Large intestine (tissue), 3 donors: Measurements from ENCODE around the gene PGM5. TPM values are rescaled to one million over a fixed set of nuclear protein-coding genes. Genes with fewer than 3 reads are reported as not detected.
"Not testable (repeated sequence)": the region's sequence is repeated elsewhere in the genome, so short reads cannot be mapped to it uniquely, and the experiment has no call there.

Experiments used
- DNase-seq, 2 donors: peaks; one replicate each; pipeline versions ENCODE4 v3.0.0 to v3.0.0-alpha.2; 2013
- H3K27ac ChIP-seq: one replicate; pipeline ENCODE4 v1.5.1; 2013; ENCODE audit warnings: low read length
- H3K27me3 ChIP-seq: 2 replicates; pipeline ENCODE4 v1.6.1; 2013; ENCODE audit warnings: low read length; ENCODE audit not compliant: control insufficient read depth, insufficient read depth
- H3K36me3 ChIP-seq: 2 replicates; pipeline ENCODE4 v1.6.1; 2013; ENCODE audit warnings: low read length; ENCODE audit not compliant: control insufficient read depth, insufficient read depth
- H3K4me1 ChIP-seq: one replicate; pipeline ENCODE4 v1.6.1; 2013; ENCODE audit warnings: low read length; ENCODE audit not compliant: control insufficient read depth, insufficient read depth
- H3K4me3 ChIP-seq: one replicate; pipeline ENCODE4 v1.5.1; 2013; ENCODE audit warnings: low read length
- H3K9me3 ChIP-seq: one replicate; pipeline ENCODE4 v1.6.1; 2013; ENCODE audit warnings: mild to moderate bottlenecking, low read depth, low read length, moderate library complexity; ENCODE audit not compliant: control insufficient read depth
- WGBS: methylation state at CpG from one replicate; pipeline ENCODE4 v1.1.5; 2013; ENCODE audit warnings: low lambda C conversion rate; ENCODE audit not compliant: insufficient coverage; 5-methylcytosine and 5-hydroxymethylcytosine counted together
- polyA plus RNA-seq: library from polyadenylated mRNA; unstranded; fragments of 120-200 nt; gene quantifications from one replicate; pipeline ENCODE4 v1.2.1, GENCODE V29; 2013

PGM5 gene
- polyA plus RNA-seq, 1 donor = 26.4 TPM

DNA sequence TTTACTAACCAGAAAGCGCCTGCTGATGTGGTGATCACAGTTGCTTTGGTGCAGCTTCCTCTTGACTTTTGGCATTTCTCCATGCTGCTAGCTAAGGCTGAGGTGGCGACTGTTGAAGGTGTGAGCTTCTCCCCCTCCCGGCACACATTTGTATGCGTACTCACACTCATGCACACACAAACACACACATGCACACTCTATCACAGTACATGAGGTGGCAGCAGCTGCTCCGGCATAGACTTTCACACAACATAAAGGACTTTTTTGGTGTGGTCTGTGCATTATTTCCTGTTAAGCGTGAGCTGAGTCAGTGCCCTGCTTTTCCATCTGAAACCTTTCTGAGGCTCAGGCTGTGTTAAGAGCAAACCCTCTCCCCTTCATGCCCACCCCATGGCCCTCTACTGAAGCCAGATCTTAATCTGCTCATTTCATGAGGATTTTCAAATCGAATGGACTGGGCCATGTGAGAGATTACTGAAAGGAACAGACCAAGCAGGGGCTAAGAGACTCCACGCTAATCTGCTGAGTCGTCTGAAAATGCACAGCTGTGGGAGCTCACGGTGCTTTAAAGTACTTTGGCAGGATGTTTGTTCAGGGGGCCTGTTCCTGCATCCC is 10.6 kb downstream of the PGM5 start:
- no CpG with 5 or more reads among the region's 10 CpGs for WGBS
- not testable (repeated sequence) for H3K9me3 ChIP-seq, H3K27ac ChIP-seq, H3K4me1 ChIP-seq, H3K4me3 ChIP-seq, H3K36me3 ChIP-seq, H3K27me3 ChIP-seq
- DNase-seq = peak in 1 of 2 donors; percentile 6

DNA sequence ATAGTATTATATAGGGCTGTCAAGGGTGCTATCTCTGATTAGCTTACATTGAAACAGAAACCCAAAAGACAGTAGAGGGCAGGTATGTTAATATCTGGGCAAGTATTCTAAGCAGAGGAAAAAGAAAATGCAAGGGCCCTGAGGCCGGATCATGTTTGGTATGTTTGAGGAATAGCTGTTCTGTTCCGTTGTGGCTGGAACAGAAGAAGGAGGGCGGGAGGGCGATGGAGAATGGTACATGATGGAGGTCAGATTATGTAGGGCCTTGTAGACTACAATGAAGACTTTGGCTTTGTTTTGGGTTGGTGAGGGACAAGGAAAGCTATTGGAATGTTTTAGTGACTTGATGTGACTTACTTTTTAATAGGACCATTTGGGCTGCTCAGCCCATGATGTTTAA is 19.4 kb downstream of the PGM5 start:
- H3K9me3 ChIP-seq, H3K4me3 ChIP-seq, DNase-seq, H3K27me3 ChIP-seq, H3K27ac ChIP-seq, H3K36me3 ChIP-seq, H3K4me1 ChIP-seq: not testable (repeated sequence)
- WGBS = 100% methylated on average over 4 of the region's 4 CpGs

DNA sequence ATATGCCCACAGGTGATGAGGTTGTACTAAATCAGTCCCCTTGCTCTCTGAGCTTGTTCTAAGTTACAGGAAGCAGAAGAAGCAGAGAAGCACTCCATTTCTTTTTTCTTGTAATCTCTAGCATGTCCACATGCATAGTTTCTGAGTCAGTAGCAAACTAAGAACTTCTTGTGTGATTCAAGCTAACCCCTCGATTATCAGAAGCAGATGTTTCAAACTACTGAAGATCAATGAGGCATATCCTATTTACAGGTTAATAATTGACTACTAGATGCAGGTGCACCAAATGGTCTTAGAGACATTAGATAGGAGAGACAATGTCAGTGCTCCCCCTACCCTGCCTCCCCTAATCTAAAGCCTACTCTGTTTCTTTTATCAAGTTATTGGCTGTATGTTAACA is 21.3 kb downstream of the PGM5 start:
- H3K9me3 ChIP-seq, H3K36me3 ChIP-seq, H3K27me3 ChIP-seq, DNase-seq, H3K4me1 ChIP-seq, H3K27ac ChIP-seq, H3K4me3 ChIP-seq: not testable (repeated sequence)
- no CpG with 5 or more reads among the region's 1 CpG for WGBS

DNA sequence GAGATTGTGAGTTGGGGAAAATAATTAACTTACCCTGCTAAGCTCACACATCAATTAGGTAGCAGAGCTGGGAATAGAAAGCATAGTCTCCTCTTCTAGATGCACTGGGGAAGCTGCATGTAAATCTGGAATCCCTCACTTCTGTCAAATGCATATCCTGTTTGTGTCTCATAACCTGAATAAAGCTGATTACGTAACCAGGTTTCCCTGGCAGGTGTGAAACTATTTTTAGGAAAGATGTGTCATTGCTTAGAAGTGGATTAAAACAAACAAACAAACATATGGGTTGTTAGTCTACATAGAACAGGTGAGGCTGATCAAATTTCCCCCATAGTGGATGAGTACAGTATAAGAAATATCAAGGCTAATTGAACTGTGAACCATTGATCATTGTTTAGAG is 27.5 kb downstream of the PGM5 start:
- WGBS = no CpG with 5 or more reads among the region's 1 CpG
- not testable (repeated sequence) for H3K27ac ChIP-seq, DNase-seq, H3K36me3 ChIP-seq, H3K4me1 ChIP-seq, H3K27me3 ChIP-seq, H3K4me3 ChIP-seq, H3K9me3 ChIP-seq

DNA sequence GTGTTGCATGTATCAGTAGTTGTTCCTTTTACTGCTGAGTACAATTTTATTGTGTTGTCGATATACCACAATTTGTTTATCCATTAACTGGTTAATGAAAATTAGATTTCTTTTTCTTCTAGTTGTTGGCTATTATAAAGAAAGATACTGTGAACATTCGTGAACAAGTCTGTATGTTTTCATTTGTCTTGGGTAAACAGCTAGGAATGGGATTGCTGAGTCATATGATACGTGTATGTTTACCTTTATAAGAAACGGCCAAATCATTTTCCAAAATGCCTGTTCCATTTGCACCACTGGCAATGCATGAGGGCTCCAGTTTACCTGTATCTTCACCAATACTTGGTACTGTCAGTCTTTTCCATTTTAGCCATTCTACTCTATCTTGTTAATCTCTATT is 33.1 kb downstream of the PGM5 start:
- not testable (repeated sequence) for H3K4me3 ChIP-seq, H3K27ac ChIP-seq, H3K36me3 ChIP-seq, H3K4me1 ChIP-seq, H3K27me3 ChIP-seq, H3K9me3 ChIP-seq, DNase-seq
- WGBS = 100% methylated on average over 1 of the region's 4 CpGs

DNA sequence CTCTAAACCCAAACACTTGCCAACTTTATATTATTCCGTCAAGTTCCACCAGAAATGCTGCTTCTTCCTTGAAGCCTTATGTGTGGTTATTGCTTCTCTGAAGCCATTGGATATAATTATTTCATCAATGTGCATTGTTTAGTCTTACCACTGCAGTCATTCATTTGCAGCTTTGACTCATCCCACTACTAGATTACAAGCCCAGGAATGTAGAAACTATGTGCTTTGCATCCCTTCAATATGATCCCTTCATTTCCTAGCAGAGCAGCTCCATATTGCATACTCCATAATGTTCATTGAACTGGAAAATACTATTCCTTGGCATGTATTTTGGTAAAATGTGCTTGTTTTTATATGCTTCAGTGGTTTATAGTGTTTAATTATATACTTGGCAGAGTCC is 34.3 kb downstream of the PGM5 start:
- H3K36me3 ChIP-seq, H3K9me3 ChIP-seq, DNase-seq, H3K4me3 ChIP-seq, H3K27ac ChIP-seq, H3K27me3 ChIP-seq, H3K4me1 ChIP-seq: not testable (repeated sequence)
- no CpG with 5 or more reads among the region's 1 CpG for WGBS

DNA sequence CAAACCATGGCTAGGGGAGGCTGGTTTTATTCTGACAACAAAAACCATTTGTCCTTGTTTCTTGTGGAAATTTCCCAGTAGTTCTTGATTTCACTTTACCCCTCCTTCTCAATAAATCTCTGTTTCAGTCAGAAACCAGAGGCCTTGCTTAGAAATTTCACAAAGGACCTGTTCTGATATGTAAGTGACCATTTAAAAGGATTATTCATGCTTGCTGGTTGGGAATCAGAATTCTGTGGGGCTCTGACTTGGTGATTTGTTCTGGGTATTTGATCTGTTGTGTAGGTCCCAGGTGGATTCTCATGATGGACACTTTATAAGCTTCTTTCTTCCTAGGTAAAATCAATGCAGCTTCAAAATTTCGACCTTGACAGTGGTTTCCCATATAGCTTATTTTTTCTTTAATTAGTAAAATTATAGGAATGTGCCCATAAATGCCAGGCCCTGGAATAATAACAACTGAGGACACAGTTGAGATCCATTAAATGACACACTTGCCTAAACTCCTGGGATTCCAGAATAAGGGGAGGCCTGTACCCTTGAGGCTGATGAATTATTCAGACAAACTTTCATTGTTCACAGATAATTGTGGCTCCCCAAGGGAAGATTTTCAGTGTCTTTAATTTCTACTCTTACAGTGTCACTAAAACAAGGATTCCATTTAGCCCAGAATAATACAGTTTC is 40.1 kb downstream of the PGM5 start:
- H3K4me1 ChIP-seq, H3K36me3 ChIP-seq, H3K9me3 ChIP-seq, H3K4me3 ChIP-seq, DNase-seq, H3K27ac ChIP-seq, H3K27me3 ChIP-seq: not testable (repeated sequence)
- no CpG with 5 or more reads among the region's 1 CpG for WGBS

DNA sequence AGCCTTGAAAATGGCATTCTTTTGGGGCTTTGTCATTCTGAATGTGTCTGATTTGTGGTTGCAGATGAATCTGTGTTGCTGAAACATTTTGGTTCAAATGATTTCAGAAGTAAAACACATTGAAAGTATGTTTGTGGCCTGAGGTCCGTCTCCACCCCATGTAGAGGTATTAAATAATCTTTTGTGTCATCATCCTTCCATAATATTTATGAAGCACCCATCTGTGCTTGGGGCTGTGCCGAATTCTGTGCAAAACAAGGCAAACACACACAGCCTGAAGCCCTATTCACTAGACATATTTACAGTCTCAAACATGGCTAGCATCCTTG is 40.6 kb downstream of the PGM5 start:
- not testable (repeated sequence) for DNase-seq, H3K36me3 ChIP-seq, H3K27me3 ChIP-seq, H3K9me3 ChIP-seq, H3K4me1 ChIP-seq, H3K27ac ChIP-seq, H3K4me3 ChIP-seq
- WGBS = 0% methylated on average over 1 of the region's 2 CpGs

DNA sequence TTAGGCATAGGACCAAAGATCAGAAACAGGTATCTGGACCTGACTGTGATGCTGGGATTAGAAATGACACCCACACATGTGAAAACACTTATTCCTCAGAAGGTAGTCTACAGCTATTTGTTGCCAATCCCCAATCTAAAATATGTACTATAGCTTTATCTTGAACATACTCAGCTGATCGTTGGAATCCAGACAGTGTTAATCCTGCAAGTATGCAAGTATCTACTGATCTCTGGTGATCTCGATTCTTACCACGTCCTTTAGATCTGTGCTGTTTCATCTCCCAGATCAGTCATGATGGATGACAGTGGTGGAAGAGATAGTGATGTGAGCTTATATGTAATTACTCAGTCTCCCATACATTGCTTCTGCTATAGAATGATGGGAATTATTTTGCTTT is 41.4 kb downstream of the PGM5 start:
- H3K4me3 ChIP-seq, H3K9me3 ChIP-seq, H3K27me3 ChIP-seq, H3K4me1 ChIP-seq, DNase-seq, H3K36me3 ChIP-seq, H3K27ac ChIP-seq: not testable (repeated sequence)
- WGBS = no CpG with 5 or more reads among the region's 3 CpGs

DNA sequence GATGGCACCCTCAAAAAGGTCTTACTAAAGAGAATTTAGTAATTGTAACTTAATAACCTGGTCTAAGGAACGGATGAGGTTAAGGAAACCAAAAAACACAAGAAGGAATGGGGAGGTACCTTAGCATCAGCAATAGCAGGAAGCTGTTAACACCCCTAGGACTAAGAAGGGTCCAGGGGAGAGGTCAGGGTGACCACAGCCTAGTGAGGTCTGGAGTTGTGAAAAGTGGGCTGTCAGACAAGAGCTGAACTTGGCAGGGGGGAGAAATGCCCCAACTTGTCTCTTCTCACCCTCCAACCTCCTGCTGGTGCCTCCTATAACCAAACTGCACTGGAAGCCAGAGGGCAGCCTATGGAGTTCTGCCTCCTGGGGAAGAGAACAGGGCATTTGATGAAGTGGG is 41.9 kb downstream of the PGM5 start:
- not testable (repeated sequence) for H3K36me3 ChIP-seq, H3K4me3 ChIP-seq, DNase-seq, H3K27me3 ChIP-seq, H3K9me3 ChIP-seq, H3K4me1 ChIP-seq, H3K27ac ChIP-seq
- WGBS = no CpG with 5 or more reads among the region's 1 CpG

DNA sequence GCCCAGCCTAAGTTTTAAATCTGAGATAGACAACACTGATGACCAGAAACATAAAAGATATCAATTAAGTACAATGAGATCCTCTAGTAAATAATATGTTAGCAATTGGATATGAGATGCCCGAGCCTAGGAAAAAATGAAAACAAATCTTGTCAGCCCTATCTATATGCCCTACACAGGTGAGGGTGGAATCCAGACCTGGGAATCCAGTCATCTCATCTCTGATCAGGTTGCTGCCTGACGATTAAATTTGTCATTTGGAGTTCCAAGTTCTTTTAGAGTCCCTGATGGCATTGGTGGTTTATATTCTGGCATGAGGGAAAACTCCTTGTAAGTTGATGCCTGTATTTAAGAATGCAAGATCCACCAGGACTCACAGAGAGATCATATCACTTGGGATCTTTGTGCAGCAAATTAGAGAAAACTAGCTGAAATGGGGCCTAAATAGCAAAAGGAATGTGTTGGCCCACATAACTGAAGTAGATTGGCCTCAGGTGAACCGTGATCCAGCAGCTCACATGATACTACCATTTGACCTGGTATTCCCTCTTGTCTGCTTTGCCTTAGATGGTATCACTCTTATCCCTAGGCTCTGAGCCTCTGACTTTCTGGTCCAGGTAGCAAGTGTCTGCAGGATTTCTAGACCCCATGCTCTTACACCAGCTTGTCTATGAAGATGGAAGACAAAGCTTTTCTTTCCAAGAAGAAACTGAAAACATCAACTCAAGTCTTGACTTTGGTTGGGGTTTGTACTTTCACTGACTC is 48.2 kb downstream of the PGM5 start:
- not testable (repeated sequence) for H3K36me3 ChIP-seq, H3K4me3 ChIP-seq, H3K9me3 ChIP-seq, DNase-seq, H3K27me3 ChIP-seq, H3K4me1 ChIP-seq, H3K27ac ChIP-seq
- no CpG with 5 or more reads among the region's 3 CpGs for WGBS
